ENCODE data around the gene IFRD1. TPM values are rescaled to one million over a fixed set of nuclear protein-coding genes. Genes with fewer than 3 reads are reported as not detected.

Gene IFRD1
- total and polyA plus RNA-seq, 5 donors from 2014 or later: 28.1 to 258 (median 36.2) TPM

GRCh38 chr7:112503361-112503972 is 53.2 kb downstream of the IFRD1 start:
- no peak overlapping the region for H3K4me3 ChIP-seq (ENCODE audit: low read depth, low read length)
- no peak for ATAC-seq (ENCODE audit: low read depth in 2 of 2)
- Mint-ChIP-seq H3K9me3 (peaks cover 0 to 2% (median 0%) of the 10 kb centered on the region in 7 donors), H3K4me1 (no peaks in the 10 kb centered on the region), H3K4me3 (no peak overlapping the region), H3K27me3 (peaks cover 19% of the 10 kb centered on the region), H3K36me3 (no peaks in the 10 kb centered on the region), H3K27ac (no peak overlapping the region)
- no peak overlapping the region for H3K27ac ChIP-seq (ENCODE audit: insufficient read depth, low read length, poor library complexity, severe bottlenecking)
- H3K27me3 ChIP-seq (ENCODE audit: control insufficient read depth, insufficient read depth, low read length): no peaks in the 10 kb centered on the region
- no peaks in the 10 kb centered on the region for H3K36me3 ChIP-seq (ENCODE audit: control insufficient read depth, insufficient read depth, low read length)
- H3K4me1 ChIP-seq (ENCODE audit: control insufficient read depth, insufficient read depth, low read length, poor library complexity, severe bottlenecking): no peaks in the 10 kb centered on the region
- DNase-seq: no peak
- no peaks in the 10 kb centered on the region for H3K9me3 ChIP-seq (ENCODE audit: control insufficient read depth in 2 of 2, low read length in 2 of 2)

DNA sequence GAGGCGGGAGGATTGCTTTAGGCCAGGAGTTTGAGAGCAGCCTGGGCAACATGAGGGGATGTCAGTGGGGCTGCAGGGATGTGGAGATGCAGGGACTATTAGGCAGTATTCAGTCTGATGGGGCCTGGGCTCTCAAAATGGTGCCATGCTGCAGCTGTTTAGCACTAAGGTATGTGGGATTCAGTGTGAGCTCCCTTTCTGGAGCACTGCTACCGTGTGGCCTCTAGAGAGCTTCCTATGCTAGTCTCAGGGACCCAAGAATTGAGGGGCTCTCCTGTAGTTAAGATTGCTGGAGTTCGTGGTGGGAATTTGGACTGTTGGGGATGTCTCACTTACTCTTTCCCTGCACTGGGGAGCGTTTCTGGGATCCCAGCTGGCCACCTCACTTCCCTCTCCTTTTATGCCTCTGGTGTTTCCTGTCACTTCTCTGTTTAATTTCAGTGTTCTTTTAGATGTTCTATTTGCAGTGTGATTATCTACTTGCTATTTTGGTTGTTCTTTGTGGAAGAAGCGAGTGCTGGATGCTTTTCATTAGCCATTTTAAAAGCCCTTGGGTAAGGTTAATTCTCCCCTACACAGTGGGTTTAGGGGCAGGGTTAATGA is 53.9 kb downstream of the IFRD1 start:
- no peak overlapping the region for H3K27ac ChIP-seq (ENCODE audit: insufficient read depth, low read length, poor library complexity, severe bottlenecking)

DNA sequence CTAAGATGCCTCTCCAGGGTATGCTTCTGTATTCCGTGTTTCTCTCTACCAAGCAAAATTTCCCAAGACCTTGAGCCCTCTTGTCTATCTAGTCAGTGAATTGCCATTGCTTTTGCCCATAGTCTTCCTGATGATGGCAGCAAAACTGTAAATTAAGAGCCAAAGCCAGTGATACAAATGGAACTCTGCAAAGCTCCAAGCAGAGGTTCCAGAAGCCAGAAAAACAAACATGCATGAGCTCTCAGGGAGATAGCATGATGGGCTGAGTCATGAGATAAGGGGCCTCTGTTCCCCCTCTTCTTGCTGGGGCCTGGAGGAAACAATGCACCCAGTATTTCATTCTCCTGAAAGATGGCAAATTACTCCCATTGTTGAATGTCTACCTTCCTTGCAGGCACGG is 55.2 kb downstream of the IFRD1 start:
- Mint-ChIP-seq H3K4me3 (no peak overlapping the region), H3K9me3 (no peaks in the 10 kb centered on the region), H3K4me1 (no peaks in the 10 kb centered on the region), H3K27ac (no peak overlapping the region), H3K36me3 (no peaks in the 10 kb centered on the region), H3K27me3 (peaks cover 11% of the 10 kb centered on the region)
- H3K27ac ChIP-seq (ENCODE audit: insufficient read depth, low read length, poor library complexity, severe bottlenecking): no peak overlapping the region
- no peaks in the 10 kb centered on the region for H3K9me3 ChIP-seq (ENCODE audit: control insufficient read depth in 2 of 2, low read length in 2 of 2)
- DNase-seq (no peak), ATAC-seq (ENCODE audit: low read depth in 2 of 2) (no peak)
- H3K4me1 ChIP-seq (ENCODE audit: control insufficient read depth, insufficient read depth, low read length, poor library complexity, severe bottlenecking): no peaks in the 10 kb centered on the region
- H3K36me3 ChIP-seq (ENCODE audit: control insufficient read depth, insufficient read depth, low read length): no peaks in the 10 kb centered on the region
- H3K4me3 ChIP-seq (ENCODE audit: low read depth, low read length): no peak overlapping the region
- H3K27me3 ChIP-seq (ENCODE audit: control insufficient read depth, insufficient read depth, low read length): no peaks in the 10 kb centered on the region

More for the DNA sequence above, 53.9 kb downstream of the IFRD1 start:
- H3K4me1 ChIP-seq (ENCODE audit: control insufficient read depth, insufficient read depth, low read length, poor library complexity, severe bottlenecking): no peaks in the 10 kb centered on the region
- Mint-ChIP-seq H3K9me3 (peaks cover 0 to 2% (median 0%) of the 10 kb centered on the region in 7 donors), H3K4me1 (no peaks in the 10 kb centered on the region), H3K36me3 (no peaks in the 10 kb centered on the region), H3K27me3 (peaks cover 18% of the 10 kb centered on the region), H3K4me3 (no peak overlapping the region), H3K27ac (peak overlapping the region in 1 of 3 donors; percentile 10)
- DNase-seq (no peak), ATAC-seq (ENCODE audit: low read depth in 2 of 2) (no peak)
- no peak overlapping the region for H3K4me3 ChIP-seq (ENCODE audit: low read depth, low read length)
- H3K9me3 ChIP-seq (ENCODE audit: control insufficient read depth in 2 of 2, low read length in 2 of 2): no peaks in the 10 kb centered on the region
- H3K27me3 ChIP-seq (ENCODE audit: control insufficient read depth, insufficient read depth, low read length): no peaks in the 10 kb centered on the region
- no peaks in the 10 kb centered on the region for H3K36me3 ChIP-seq (ENCODE audit: control insufficient read depth, insufficient read depth, low read length)

DNA sequence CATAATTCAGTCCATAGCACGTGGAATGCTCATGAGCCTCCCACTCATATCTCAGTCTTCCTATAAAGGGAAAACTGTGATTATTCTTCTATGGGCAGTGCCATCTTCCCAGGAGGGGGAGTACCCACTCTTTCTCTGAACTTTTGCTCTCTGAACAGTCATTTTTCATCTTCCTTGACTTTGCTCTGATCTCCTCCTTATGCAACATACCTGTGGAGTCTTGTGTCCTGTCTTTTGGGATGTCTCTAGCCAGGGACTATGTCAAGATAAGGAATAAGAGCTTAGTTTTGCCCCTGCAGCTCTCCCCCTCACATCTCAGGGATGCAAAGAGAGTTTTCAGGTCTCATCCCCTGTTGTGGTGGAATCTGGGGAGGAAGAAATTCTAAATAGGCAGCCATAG is 58.1 kb downstream of the IFRD1 start:
- Histone ChIP-seq H3K4me1 (ENCODE audit: control insufficient read depth, insufficient read depth, low read length, poor library complexity, severe bottlenecking) (no peaks in the 10 kb centered on the region), H3K27me3 (ENCODE audit: control insufficient read depth, insufficient read depth, low read length) (no peaks in the 10 kb centered on the region)
- H3K4me1 Mint-ChIP-seq: no peaks in the 10 kb centered on the region

GRCh38 chr7:112509402-112509801 is 59.1 kb downstream of the IFRD1 start:
- Mint-ChIP-seq H3K9me3 (no peaks in the 10 kb centered on the region), H3K4me1 (no peaks in the 10 kb centered on the region), H3K27ac (no peak overlapping the region), H3K27me3 (no peaks in the 10 kb centered on the region), H3K36me3 (no peaks in the 10 kb centered on the region), H3K4me3 (no peak overlapping the region)
- H3K4me1 ChIP-seq (ENCODE audit: control insufficient read depth, insufficient read depth, low read length, poor library complexity, severe bottlenecking): no peaks in the 10 kb centered on the region
- H3K36me3 ChIP-seq (ENCODE audit: control insufficient read depth, insufficient read depth, low read length): no peaks in the 10 kb centered on the region
- H3K4me3 ChIP-seq (ENCODE audit: low read depth, low read length): no peak overlapping the region
- ATAC-seq (ENCODE audit: low read depth in 2 of 2) (no peak), DNase-seq (no peak)
- no peaks in the 10 kb centered on the region for H3K27me3 ChIP-seq (ENCODE audit: control insufficient read depth, insufficient read depth, low read length)
- H3K9me3 ChIP-seq (ENCODE audit: control insufficient read depth in 2 of 2, low read length in 2 of 2): no peaks in the 10 kb centered on the region
- H3K27ac ChIP-seq (ENCODE audit: insufficient read depth, low read length, poor library complexity, severe bottlenecking): no peak overlapping the region

More for the DNA sequence above, 58.1 kb downstream of the IFRD1 start:
- H3K27ac ChIP-seq (ENCODE audit: insufficient read depth, low read length, poor library complexity, severe bottlenecking): no peak overlapping the region
- H3K36me3 Mint-ChIP-seq: no peaks in the 10 kb centered on the region
- ATAC-seq (ENCODE audit: low read depth in 2 of 2): no peak
- H3K36me3 ChIP-seq (ENCODE audit: control insufficient read depth, insufficient read depth, low read length): no peaks in the 10 kb centered on the region
- H3K9me3 ChIP-seq (ENCODE audit: control insufficient read depth in 2 of 2, low read length in 2 of 2): no peaks in the 10 kb centered on the region
- no peak for DNase-seq
- peaks cover under 1% of the 10 kb centered on the region for H3K27me3 Mint-ChIP-seq
- no peak overlapping the region for H3K4me3 ChIP-seq (ENCODE audit: low read depth, low read length)
- no peak overlapping the region for H3K27ac Mint-ChIP-seq
- H3K4me3 Mint-ChIP-seq: no peak overlapping the region
- H3K9me3 Mint-ChIP-seq: no peaks in the 10 kb centered on the region

GRCh38 chr7:112510001-112510742 is 59.9 kb downstream of the IFRD1 start:
- Mint-ChIP-seq H3K27me3 (no peaks in the 10 kb centered on the region), H3K4me3 (no peak overlapping the region), H3K27ac (no peak overlapping the region), H3K36me3 (no peaks in the 10 kb centered on the region), H3K4me1 (no peaks in the 10 kb centered on the region), H3K9me3 (no peaks in the 10 kb centered on the region)
- H3K4me1 ChIP-seq (ENCODE audit: control insufficient read depth, insufficient read depth, low read length, poor library complexity, severe bottlenecking): no peaks in the 10 kb centered on the region
- H3K9me3 ChIP-seq (ENCODE audit: control insufficient read depth in 2 of 2, low read length in 2 of 2): no peaks in the 10 kb centered on the region
- no peak overlapping the region for H3K27ac ChIP-seq (ENCODE audit: insufficient read depth, low read length, poor library complexity, severe bottlenecking)
- no peaks in the 10 kb centered on the region for H3K36me3 ChIP-seq (ENCODE audit: control insufficient read depth, insufficient read depth, low read length)
- no peaks in the 10 kb centered on the region for H3K27me3 ChIP-seq (ENCODE audit: control insufficient read depth, insufficient read depth, low read length)
- peak in 1 of 2 donors; percentile 16 for ATAC-seq (ENCODE audit: low read depth in 2 of 2)
- no peak for DNase-seq
- no peak overlapping the region for H3K4me3 ChIP-seq (ENCODE audit: low read depth, low read length)

DNA sequence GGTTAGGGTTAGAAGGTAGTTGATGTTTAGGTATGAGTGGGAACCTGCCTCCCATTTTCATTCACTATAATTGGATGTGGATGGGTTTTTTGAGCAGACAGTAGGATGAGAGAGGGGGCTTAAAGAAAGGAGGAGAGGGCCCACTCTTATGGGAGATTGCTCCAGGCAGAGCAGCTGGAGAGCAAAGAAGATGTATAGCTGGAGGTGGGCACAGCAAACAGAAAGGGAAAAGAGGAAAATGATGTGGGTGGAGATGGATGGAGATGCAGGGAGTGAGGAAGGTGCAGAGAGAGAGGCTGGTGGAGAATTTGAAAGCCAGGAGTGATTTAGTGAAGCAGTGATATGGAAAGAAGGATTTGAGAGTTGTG is 60.5 kb downstream of the IFRD1 start:
- H3K4me3 ChIP-seq (ENCODE audit: low read depth, low read length): no peak overlapping the region
- Mint-ChIP-seq H3K4me3 (no peak overlapping the region), H3K9me3 (no peaks in the 10 kb centered on the region), H3K27ac (peak overlapping the region in 1 of 3 donors; percentile 62), H3K27me3 (no peaks in the 10 kb centered on the region), H3K36me3 (no peaks in the 10 kb centered on the region), H3K4me1 (no peaks in the 10 kb centered on the region)
- no peaks in the 10 kb centered on the region for H3K36me3 ChIP-seq (ENCODE audit: control insufficient read depth, insufficient read depth, low read length)
- no peaks in the 10 kb centered on the region for H3K27me3 ChIP-seq (ENCODE audit: control insufficient read depth, insufficient read depth, low read length)
- ATAC-seq (ENCODE audit: low read depth in 2 of 2) (no peak), DNase-seq (no peak)
- H3K9me3 ChIP-seq (ENCODE audit: control insufficient read depth in 2 of 2, low read length in 2 of 2): no peaks in the 10 kb centered on the region
- no peaks in the 10 kb centered on the region for H3K4me1 ChIP-seq (ENCODE audit: control insufficient read depth, insufficient read depth, low read length, poor library complexity, severe bottlenecking)
- H3K27ac ChIP-seq (ENCODE audit: insufficient read depth, low read length, poor library complexity, severe bottlenecking): no peak overlapping the region
